T47D (cell line): ENCODE measurements around the gene CCDC192.
"Not testable (repeated sequence)": the region's sequence is repeated elsewhere in the genome, so short reads cannot be mapped to it uniquely, and the experiment has no call there.

Experiments used
- DNase-seq, 2 experiments: peaks; one replicate each; pipeline versions ENCODE4 v3.0.0 to v3.0.0-alpha.2; 2011 to 2012; ENCODE audit warnings: low read depth in 1 of 2, low spot score in 1 of 2
- JUND ChIP-seq: IDR thresholded peaks from 2 replicates; pipeline ENCODE4 v1.6.1; 2012; ENCODE audit warnings: low read depth
- in situ Hi-C: cut with HindIII; loops from 2 replicates; pipeline ENCODE4 v1.10.0; 2016; ENCODE audit warnings: low sequenced_read_pairs, low pct_unique_long_range_greater_than_20kb

Gene CCDC192

GRCh38 chr5:127702926-127703561 is at the start of gene CCDC192:
Gene CCDC192, plus strand, starts transcription at chr5:127703391. Its CDS starts 55 bp downstream, at chr5:127703446.
- no peak for DNase-seq
- in situ Hi-C loops, result no loop called here

GRCh38 chr5:127656825-127657224 is 46.4 kb upstream of the CCDC192 start:
- in situ Hi-C loops, result no loop called here
- DNase-seq, result no peak
- TF ChIP-seq JUND, result no peak

More at GRCh38 chr5:127702926-127703561, at the start of gene CCDC192:
- TF ChIP-seq JUND, result no peak

DNA sequence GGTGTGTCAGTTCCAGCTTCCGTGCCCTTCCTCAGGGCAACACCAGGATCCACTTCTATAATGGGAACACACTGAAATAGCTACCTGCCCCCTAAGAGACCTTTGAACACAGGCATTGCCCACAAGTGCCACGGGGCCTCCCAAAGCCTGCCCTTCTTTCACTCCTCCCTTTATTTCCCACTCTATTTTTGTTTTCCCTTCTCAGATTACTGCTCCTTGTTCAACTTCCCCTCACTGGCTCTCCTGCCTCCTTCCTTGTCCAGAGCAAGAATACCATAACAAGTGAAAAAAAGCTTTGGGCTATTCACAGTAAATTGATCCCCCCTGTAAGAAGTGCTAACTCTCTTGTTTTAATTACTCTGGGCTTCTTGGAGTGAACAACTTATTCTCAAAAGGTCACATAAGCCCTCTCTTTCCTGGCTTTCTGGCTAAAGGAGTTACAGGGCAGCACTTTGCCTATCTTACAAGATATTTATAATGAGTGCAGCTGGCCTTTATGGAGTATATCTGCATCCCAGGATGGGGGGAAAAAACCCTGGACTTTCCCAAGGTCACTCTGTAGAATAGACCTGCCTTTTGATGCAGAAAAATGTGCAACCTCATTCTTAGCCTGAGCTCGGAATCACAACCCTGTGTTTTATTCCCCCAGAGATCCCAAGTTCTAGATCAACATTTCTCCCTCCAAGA is 43.0 kb upstream of the CCDC192 start:
- no peak for TF ChIP-seq JUND
- DNase-seq, result no peak
- in situ Hi-C loops, result no loop called here

DNA sequence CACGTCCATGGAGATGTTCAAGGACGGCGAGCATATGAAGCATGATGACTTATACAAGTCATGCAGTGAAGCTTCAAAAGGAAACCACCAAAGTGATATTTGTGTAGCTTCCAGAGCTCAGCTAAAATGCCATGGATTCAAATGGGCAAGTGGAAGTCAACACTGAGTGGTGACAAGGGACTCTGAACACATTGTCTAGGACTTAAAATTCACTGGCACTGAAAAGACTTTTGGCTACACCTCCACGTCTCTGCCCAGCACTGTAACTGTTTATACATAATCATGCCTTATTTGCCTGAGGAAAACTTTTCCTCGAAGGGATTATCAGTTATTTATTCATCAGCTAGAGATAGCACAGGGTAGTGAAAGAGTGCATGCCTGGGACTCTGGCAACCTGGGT is 39.1 kb upstream of the CCDC192 start:
- DNase-seq, result no peak
- in situ Hi-C loops, result no loop called here
- TF ChIP-seq JUND, result no peak

DNA sequence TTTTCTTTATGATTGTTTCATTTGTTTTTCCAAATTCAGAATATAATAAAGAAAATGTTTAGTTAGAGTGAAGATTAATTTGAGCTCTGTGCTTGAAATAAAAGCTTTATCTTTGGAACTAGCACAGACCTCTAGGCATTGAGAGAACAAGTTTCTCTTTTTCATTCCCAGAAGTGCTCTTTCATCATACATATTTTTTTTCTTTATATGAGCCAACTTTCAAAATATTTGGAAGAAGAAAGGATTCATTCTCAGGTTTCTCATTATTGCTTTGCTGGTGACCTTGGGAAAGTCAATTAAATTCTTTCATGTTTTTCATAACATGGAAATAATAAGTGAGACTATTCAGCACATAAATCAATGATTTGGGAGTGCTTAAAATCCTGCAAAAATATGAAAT is 37.5 kb upstream of the CCDC192 start:
- in situ Hi-C loops, result no loop called here
- TF ChIP-seq JUND, result no peak

GRCh38 chr5:127666043-127666716 is 37.0 kb upstream of the CCDC192 start:
- TF ChIP-seq JUND, result no peak
- in situ Hi-C loops, result no loop called here
- DNase-seq, result no peak

More for the DNA sequence above, 37.5 kb upstream of the CCDC192 start:
- DNase-seq, result no peak

DNA sequence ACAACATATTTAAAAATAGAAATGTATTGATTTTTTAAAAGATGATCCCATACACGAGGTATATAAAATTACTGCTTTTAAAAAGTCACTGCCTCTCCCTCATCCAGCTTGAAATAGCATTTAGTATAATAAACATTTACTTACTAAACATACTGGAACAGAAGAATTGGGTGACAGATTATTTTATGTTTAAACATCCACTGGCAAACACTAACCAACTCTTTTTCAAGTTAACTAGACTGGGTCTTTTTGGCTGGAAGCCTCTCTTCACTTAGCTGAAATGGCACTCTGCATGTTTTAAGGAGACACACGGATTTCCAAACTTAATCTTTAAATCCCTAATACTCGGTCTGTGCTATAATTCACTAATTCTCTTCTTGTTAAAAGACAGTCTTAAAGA is 35.3 kb upstream of the CCDC192 start:
- in situ Hi-C loops, result no loop called here

GRCh38 chr5:127671218-127671617 is 32.0 kb upstream of the CCDC192 start:
- in situ Hi-C loops, result no loop called here
- DNase-seq, result no peak
- no peak for TF ChIP-seq JUND

More for the DNA sequence above, 35.3 kb upstream of the CCDC192 start:
- no peak for TF ChIP-seq JUND
- no peak for DNase-seq

DNA sequence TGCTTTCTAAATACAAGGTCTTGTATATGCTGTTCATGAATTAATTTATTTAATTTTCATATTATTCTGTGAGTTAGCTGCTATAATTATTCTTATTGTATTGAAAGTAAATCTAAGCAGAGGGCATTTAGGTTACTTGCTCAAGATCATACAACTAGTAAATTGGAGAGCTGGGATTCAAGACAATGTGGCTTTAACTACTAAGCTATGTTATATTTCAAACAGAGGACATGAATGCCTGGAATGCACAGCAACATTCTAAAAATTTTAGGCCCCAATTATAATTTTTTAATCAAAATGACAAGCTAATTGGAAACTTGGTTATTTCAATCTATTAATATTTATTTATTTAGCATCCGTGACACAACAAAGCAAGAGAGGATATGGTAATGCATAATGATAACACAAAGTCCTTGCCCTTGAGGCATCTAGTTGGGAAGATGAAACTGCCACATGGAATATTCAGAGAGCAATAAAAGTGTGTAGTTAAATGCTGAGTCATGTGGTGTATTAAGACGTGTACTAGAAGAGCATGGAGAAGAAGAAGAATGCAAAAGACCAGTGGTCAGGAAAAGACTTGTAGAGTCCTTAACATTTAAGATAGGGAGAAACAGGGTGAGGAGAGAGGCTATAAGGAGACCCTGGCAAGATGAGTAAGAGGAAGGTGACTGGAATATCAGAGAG is 29.9 kb upstream of the CCDC192 start:
- TF ChIP-seq JUND, result no peak
- DNase-seq, result no peak
- in situ Hi-C loops, result no loop called here

DNA sequence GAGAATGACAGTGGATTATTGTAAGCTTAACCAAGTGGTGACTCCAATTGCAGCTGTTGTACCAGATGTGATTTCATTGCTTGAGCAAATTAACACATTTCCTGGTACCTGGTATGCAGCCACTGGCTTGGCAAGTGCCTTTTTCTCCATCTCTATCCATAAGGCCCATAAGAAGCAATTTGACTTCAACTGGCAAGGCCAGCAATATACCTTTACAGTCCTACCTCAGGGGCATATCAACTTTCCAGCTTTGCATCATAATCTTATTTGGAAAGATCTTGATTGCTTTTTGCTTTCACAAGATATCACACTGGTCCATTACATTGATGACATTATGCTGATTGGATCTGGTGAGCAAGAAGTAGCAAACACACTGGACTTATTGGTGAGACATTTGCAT is 26.2 kb upstream of the CCDC192 start:
- in situ Hi-C loops, DNase-seq: not testable (repeated sequence)

GRCh38 chr5:127679691-127680330 is 23.4 kb upstream of the CCDC192 start:
- DNase-seq, in situ Hi-C loops: not testable (repeated sequence)

DNA sequence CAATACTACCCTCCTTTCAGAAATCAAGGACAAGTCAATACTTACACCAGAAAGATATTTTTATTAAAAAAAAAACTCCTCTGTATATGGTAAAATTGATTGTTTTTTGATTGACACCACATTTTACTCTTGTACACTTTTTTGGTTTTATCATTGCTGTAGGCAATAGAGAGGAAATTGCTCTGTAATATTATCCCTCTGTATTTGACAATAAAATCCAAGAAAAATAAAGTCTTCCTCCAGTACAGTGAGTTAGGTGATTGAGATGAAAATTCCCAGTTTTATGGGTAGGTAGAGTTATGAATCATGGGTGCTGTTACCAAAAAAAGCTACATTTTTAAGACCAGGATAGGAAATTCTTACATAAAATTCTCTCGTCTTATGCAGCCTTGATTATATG is 22.6 kb upstream of the CCDC192 start:
- no peak for DNase-seq
- in situ Hi-C loops, result no loop called here
- TF ChIP-seq JUND, result no peak
